Keratinocyte (primary cell): Measurements from ENCODE around the gene CDH16. TPM values are rescaled to one million over a fixed set of nuclear protein-coding genes. Genes with fewer than 3 reads are reported as not detected.

ENCODE experiments used
- DNase-seq: peaks from one replicate; pipeline ENCODE4 v3.0.0-alpha.2; 2011; ENCODE audit warnings: low read depth, missing footprints, low spot score
- FAIRE-seq: peaks from 2 replicates; lab custom pipeline; 2011; peaks lifted over from hg19 to GRCh38; lab: Jason Lieb, UNC
- H2AFZ ChIP-seq: 2 replicates; pipeline ENCODE4 v1.6.0; 2012; ENCODE audit warnings: low read length, control low read depth, inconsistent platforms; ENCODE audit not compliant: control insufficient read depth
- H3K27ac ChIP-seq: 2 replicates; pipeline ENCODE4 v1.5.1; 2011; ENCODE audit warnings: low read length; ENCODE audit not compliant: control insufficient read depth, insufficient read depth
- H3K27me3 ChIP-seq: 3 replicates; pipeline ENCODE4 v1.6.0; 2011; ENCODE audit warnings: low read length; ENCODE audit not compliant: control insufficient read depth, insufficient read depth; ENCODE audit errors: extremely low read depth
- H3K36me3 ChIP-seq, 2 experiments: 2 replicates in 1 of 2; 3 replicates in 1 of 2; pipeline ENCODE4 v1.5.1; 2011; ENCODE audit warnings: low read length in 2 of 2, mild to moderate bottlenecking in 1 of 2; ENCODE audit not compliant: control insufficient read depth in 2 of 2, insufficient read depth in 2 of 2; ENCODE audit errors: extremely low read depth in 1 of 2
- H3K4me1 ChIP-seq: 3 replicates; pipeline ENCODE4 v1.5.1; 2011; ENCODE audit warnings: low read length; ENCODE audit not compliant: control insufficient read depth, insufficient read depth; ENCODE audit errors: extremely low read depth
- H3K4me2 ChIP-seq: 3 replicates; pipeline ENCODE4 v1.6.0; 2011; ENCODE audit warnings: low read depth, low read length; ENCODE audit not compliant: control insufficient read depth, insufficient read depth; ENCODE audit errors: extremely low read depth
- H3K4me3 ChIP-seq, 3 experiments: fragments of 200-600 bp in 1 of 3; sonication (generic) in 1 of 3; 2 replicates in 2 of 3; 3 replicates in 1 of 3; pipeline ENCODE4 v1.5.1; 2011 to 2016; ENCODE audit warnings: low read length in 3 of 3, mild to moderate bottlenecking in 3 of 3, control low read depth in 2 of 3, inconsistent platforms in 1 of 3, low read depth in 1 of 3, mixed read lengths in 1 of 3, mixed run types in 1 of 3, moderate library complexity in 1 of 3; ENCODE audit not compliant: control insufficient read depth in 2 of 3, insufficient read depth in 2 of 3; ENCODE audit errors: extremely low read depth in 1 of 3
- H3K79me2 ChIP-seq: 2 replicates; pipeline ENCODE4 v1.6.0; 2012; ENCODE audit warnings: low read length; ENCODE audit not compliant: control insufficient read depth, insufficient read depth
- H3K9ac ChIP-seq: 3 replicates; pipeline ENCODE4 v1.6.0; 2011; ENCODE audit warnings: low read length; ENCODE audit not compliant: control insufficient read depth, insufficient read depth; ENCODE audit errors: extremely low read depth
- H3K9me1 ChIP-seq: 3 replicates; pipeline ENCODE4 v1.6.0; 2011; ENCODE audit warnings: low read length; ENCODE audit not compliant: control insufficient read depth, insufficient read depth; ENCODE audit errors: extremely low read depth
- H3K9me3 ChIP-seq: 2 replicates; pipeline ENCODE4 v1.5.1; 2012; ENCODE audit warnings: low read depth, low read length; ENCODE audit not compliant: control insufficient read depth
- H4K20me1 ChIP-seq: 3 replicates; pipeline ENCODE4 v1.6.0; 2011; ENCODE audit warnings: low read length; ENCODE audit not compliant: control insufficient read depth, insufficient read depth; ENCODE audit errors: extremely low read depth
- EZH2 ChIP-seq: IDR thresholded peaks from one replicate; pipeline ENCODE4 v1.6.1; 2012; ENCODE audit warnings: inconsistent platforms, mild to moderate bottlenecking, low read length, moderate library complexity
- dilution Hi-C: fragments of 300-500 bp; cut with MboI; formaldehyde crosslinking; loops from one replicate; pipeline ENCODE4 v1.7.0; 2020; ENCODE audit warnings: low sequenced_read_pairs; ENCODE audit not compliant: extremely low pct_ligation_motif_present
- polyA plus RNA-seq, 5 experiments: library from polyadenylated mRNA; depleted of rRNA in 3 of 5; stranded (reverse) in 3 of 5; stranded (forward) in 1 of 5; unstranded in 1 of 5; fragments of >200 nt; gene quantifications; 1 replicate in 1 of 5; 2 replicates in 3 of 5; 3 replicates in 1 of 5; pipeline versions ENCODE4 v1.2.1 to v1.2.3, GENCODE V29; 2011 to 2012; ENCODE audit warnings: missing spikeins in 2 of 5, low read depth in 1 of 5, low replicate concordance in 1 of 5
- TF ChIP-seq, protein P1 (sequence below), 3 experiments: IDR thresholded peaks in 1 of 3; conservative IDR thresholded peaks in 1 of 3; optimal IDR thresholded peaks in 1 of 3; 2 replicates in 2 of 3; 3 replicates in 1 of 3; pipeline versions ENCODE3 to v1.5.1; 2011; ENCODE audit warnings: low read length in 3 of 3, mild to moderate bottlenecking in 3 of 3, moderate library complexity in 2 of 3, control low read depth in 1 of 3, inconsistent platforms in 1 of 3; ENCODE audit not compliant: insufficient read depth in 2 of 3; ENCODE audit errors: extremely low read depth in 1 of 3

Gene CDH16
- polyA plus RNA-seq, 1 donor (not counting 4 experiments of a cell fraction or from before 2014, with no cell fraction given) = 0.45 TPM

DNA sequence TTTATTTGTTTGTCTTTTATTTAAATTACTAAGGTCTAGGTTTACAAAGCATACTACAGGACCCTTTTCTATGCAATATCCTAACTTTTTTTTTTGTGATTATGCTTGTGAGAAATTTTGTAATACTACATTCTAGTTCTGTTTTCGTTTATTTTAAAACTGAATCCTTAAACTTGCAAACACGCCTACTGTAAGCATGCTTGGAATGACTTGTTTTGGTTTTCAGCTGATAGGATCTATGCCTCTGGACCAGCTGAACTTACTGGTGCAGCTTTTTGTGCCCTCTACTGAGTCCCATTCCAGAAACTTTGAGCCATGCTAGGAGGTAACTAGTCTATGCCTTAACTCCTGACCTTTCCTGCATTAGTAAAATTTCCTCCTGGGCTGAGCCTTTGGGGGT is 32.4 kb downstream of the CDH16 start:
- Histone ChIP-seq H3K9ac (no peak overlapping the region), H3K27me3 (no peaks in the 10 kb centered on the region), H3K79me2 (peaks cover 33% of the 10 kb centered on the region), H3K4me3 (no peak overlapping the region), H3K9me3 (no peaks in the 10 kb centered on the region), H2AFZ (no peak overlapping the region), H3K9me1 (no peaks in the 10 kb centered on the region), H4K20me1 (peaks cover 5% of the 10 kb centered on the region), H3K4me1 (peaks cover 5% of the 10 kb centered on the region), H3K36me3 (peaks cover 17 to 19% of the 10 kb centered on the region in 2 experiments), H3K4me2 (no peak overlapping the region), H3K27ac (no peak overlapping the region)
- FAIRE-seq (no peak), DNase-seq (no peak)
- dilution Hi-C loops = no loop called here
- TF ChIP-seq EZH2 = no peak
- TF ChIP-seq, protein P1, sequence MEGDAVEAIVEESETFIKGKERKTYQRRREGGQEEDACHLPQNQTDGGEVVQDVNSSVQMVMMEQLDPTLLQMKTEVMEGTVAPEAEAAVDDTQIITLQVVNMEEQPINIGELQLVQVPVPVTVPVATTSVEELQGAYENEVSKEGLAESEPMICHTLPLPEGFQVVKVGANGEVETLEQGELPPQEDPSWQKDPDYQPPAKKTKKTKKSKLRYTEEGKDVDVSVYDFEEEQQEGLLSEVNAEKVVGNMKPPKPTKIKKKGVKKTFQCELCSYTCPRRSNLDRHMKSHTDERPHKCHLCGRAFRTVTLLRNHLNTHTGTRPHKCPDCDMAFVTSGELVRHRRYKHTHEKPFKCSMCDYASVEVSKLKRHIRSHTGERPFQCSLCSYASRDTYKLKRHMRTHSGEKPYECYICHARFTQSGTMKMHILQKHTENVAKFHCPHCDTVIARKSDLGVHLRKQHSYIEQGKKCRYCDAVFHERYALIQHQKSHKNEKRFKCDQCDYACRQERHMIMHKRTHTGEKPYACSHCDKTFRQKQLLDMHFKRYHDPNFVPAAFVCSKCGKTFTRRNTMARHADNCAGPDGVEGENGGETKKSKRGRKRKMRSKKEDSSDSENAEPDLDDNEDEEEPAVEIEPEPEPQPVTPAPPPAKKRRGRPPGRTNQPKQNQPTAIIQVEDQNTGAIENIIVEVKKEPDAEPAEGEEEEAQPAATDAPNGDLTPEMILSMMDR (optimal IDR thresholded peaks at IDR 0.05 in 1 of 3, IDR thresholded peaks at IDR 0.05 in 1 of 3, conservative IDR thresholded peaks at IDR 0.05 in 1 of 3; ENCODE audit: extremely low read depth in 1 of 3, insufficient read depth in 2 of 3, low read length in 3 of 3) = no peak

DNA sequence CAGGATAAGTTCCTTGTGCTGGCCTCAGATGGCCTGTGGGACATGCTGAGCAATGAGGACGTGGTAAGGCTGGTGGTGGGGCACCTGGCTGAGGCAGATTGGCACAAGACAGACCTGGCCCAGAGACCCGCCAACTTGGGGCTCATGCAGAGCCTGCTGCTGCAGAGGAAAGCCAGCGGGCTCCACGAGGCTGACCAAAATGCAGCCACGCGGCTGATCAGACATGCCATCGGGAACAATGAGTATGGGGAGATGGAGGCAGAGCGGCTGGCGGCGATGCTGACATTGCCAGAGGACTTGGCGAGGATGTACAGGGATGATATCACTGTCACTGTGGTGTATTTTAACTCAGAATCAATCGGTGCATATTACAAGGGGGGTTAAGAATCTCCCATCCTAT is 33.2 kb downstream of the CDH16 start:
- TF ChIP-seq, protein P1 (optimal IDR thresholded peaks at IDR 0.05 in 1 of 3, IDR thresholded peaks at IDR 0.05 in 1 of 3, conservative IDR thresholded peaks at IDR 0.05 in 1 of 3; ENCODE audit: extremely low read depth in 1 of 3, insufficient read depth in 2 of 3, low read length in 3 of 3) = no peak
- TF ChIP-seq EZH2 = no peak
- peaks cover 41% of the 10 kb centered on the region for H3K79me2 ChIP-seq
- H3K9ac ChIP-seq = no peak overlapping the region
- peaks cover 17 to 19% of the 10 kb centered on the region in 2 experiments for H3K36me3 ChIP-seq
- H3K4me3 ChIP-seq = no peak overlapping the region
- no peaks in the 10 kb centered on the region for H3K9me3 ChIP-seq
- FAIRE-seq (no peak), DNase-seq (no peak)
- H4K20me1 ChIP-seq = peaks cover 2% of the 10 kb centered on the region
- H3K27me3 ChIP-seq = no peaks in the 10 kb centered on the region
- H3K4me1 ChIP-seq = peaks cover 5% of the 10 kb centered on the region
- no peak overlapping the region for H3K4me2 ChIP-seq
- no peak overlapping the region for H2AFZ ChIP-seq
- dilution Hi-C loops = no loop called here
- no peaks in the 10 kb centered on the region for H3K9me1 ChIP-seq
- no peak overlapping the region for H3K27ac ChIP-seq
